Osteocyte (in vitro differentiated cells): ENCODE measurements around the gene ZMIZ2. TPM values are rescaled to one million over a fixed set of nuclear protein-coding genes. Genes with fewer than 3 reads are reported as not detected.

Source experiments
- DNase-seq: peaks from one replicate; pipeline ENCODE4 v3.0.0; 2021; ENCODE audit warnings: mixed read lengths; ENCODE audit not compliant: unreplicated experiment; ENCODE audit errors: extremely low spot score
- H3K27ac Mint-ChIP-seq: one replicate; pipeline ENCODE4 v1.8.0; 2021; ENCODE audit warnings: mild to moderate bottlenecking, mixed read lengths; ENCODE audit not compliant: unreplicated experiment
- H3K27me3 Mint-ChIP-seq: one replicate; pipeline ENCODE4 v1.8.0; 2021; ENCODE audit warnings: mixed read lengths; ENCODE audit not compliant: unreplicated experiment
- H3K36me3 Mint-ChIP-seq: one replicate; pipeline ENCODE4 v1.8.0; 2021; ENCODE audit warnings: mixed read lengths; ENCODE audit not compliant: unreplicated experiment
- H3K4me1 Mint-ChIP-seq: one replicate; pipeline ENCODE4 v1.8.0; 2021; ENCODE audit warnings: mixed read lengths; ENCODE audit not compliant: unreplicated experiment
- H3K4me3 Mint-ChIP-seq: one replicate; pipeline ENCODE4 v1.8.0; 2021; ENCODE audit warnings: mild to moderate bottlenecking, moderate library complexity, mixed read lengths; ENCODE audit not compliant: unreplicated experiment
- H3K9me3 Mint-ChIP-seq: one replicate; pipeline ENCODE4 v1.8.0; 2021; ENCODE audit warnings: mixed read lengths; ENCODE audit not compliant: unreplicated experiment
- CTCF ChIP-seq: fragments of 200-600 bp; sonication (generic); IDR thresholded peaks from 2 replicates; pipeline ENCODE4 v1.5.0; 2021; ENCODE audit warnings: antibody characterized with exemption, mild to moderate bottlenecking, moderate library complexity
- total RNA-seq: library from RNA; stranded (reverse); gene quantifications from 2 replicates; pipeline ENCODE4 v1.2.1, GENCODE V29; 2021

Gene ZMIZ2
- total RNA-seq, 1 donor from 2014 or later, result 96.4 TPM

DNA sequence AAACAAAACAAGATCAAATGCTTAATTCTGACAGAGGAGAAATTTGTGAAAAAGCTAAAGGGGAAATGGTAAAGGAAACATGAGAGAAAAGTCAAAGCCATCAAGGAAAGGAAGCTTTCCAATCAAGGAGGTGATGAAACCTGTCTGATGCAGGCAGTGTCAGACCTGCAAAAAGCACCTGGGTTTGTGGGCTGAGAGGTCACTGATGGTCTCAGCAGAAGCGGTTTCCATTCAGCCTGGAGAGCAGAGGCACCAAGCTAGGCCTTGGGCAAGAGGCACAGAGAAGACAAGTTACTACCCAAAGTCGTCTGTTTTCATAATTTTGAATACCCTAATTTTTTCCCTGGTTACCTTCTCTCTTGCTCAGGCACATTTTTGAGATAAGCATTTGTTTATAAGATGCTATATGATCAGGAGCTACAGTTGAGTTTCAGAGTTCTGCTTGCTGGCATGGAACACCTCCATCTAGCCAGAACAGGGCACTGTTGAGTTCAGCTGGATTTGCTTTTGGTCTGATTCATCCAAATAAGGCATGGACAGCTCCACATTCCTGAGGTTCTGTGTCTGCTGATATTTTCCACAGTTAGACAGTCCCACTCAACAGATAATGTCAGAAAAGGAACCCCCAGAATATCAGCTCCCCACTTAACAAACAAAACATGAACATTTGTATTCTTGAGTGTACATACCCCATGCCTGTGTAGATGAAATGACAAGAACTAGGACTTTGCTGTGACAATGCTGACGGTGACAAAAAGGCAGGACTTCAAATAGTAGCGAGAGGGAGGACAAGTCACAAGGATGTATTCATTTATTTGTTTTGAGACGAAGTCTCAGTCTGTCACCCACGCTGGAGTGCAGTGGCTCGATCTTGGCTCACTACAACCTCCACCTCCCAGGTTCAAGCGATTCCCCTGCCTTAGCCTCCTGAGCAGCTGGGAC, 42.9 kb downstream of the ZMIZ2 start:
- Mint-ChIP-seq H3K4me1 (peaks cover 27% of the 10 kb centered on the region), H3K4me3 (no peak overlapping the region), H3K9me3 (no peaks in the 10 kb centered on the region), H3K27me3 (no peaks in the 10 kb centered on the region), H3K27ac (peak overlapping the region; percentile 59), H3K36me3 (no peaks in the 10 kb centered on the region)
- no peak for DNase-seq
- peak; percentile 33 for TF ChIP-seq CTCF

- Mint-ChIP-seq H3K27me3 (no peaks in the 10 kb centered on the region), H3K36me3 (peaks cover 1% of the 10 kb centered on the region), H3K4me1 (peaks cover 40% of the 10 kb centered on the region), H3K4me3 (peak overlapping the region; percentile 6), H3K9me3 (no peaks in the 10 kb centered on the region), H3K27ac (peak overlapping the region; percentile 84)
- TF ChIP-seq CTCF, result no peak
- no peak for DNase-seq
Measured at GRCh38 chr7:44793919-44794318, 45.3 kb downstream of the ZMIZ2 start.

DNA sequence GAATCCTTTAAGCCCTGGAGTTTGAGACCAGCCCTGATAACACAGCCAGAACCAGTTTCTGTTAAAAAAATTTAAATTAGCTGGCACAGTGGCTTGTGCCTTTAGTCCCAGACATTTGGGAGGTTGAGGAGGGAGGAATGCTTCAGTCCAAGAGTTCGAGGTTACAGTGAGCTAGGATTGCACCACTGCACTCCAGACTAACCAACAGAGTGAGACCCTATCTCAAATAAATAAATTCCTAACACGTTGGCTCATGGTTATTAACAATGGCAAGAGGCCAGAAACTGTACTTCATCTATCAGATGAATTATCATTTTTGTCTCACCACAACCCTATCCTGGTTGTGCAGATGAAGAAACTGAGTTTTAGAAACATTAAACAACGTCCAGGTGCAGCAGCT, 45.7 kb downstream of the ZMIZ2 start:
- Mint-ChIP-seq H3K4me1 (peaks cover 42% of the 10 kb centered on the region), H3K27me3 (no peaks in the 10 kb centered on the region), H3K36me3 (peaks cover 4% of the 10 kb centered on the region), H3K9me3 (no peaks in the 10 kb centered on the region), H3K27ac (peak overlapping the region; percentile 84), H3K4me3 (peak overlapping the region; percentile 6)
- DNase-seq, result no peak
- TF ChIP-seq CTCF, result no peak

DNA sequence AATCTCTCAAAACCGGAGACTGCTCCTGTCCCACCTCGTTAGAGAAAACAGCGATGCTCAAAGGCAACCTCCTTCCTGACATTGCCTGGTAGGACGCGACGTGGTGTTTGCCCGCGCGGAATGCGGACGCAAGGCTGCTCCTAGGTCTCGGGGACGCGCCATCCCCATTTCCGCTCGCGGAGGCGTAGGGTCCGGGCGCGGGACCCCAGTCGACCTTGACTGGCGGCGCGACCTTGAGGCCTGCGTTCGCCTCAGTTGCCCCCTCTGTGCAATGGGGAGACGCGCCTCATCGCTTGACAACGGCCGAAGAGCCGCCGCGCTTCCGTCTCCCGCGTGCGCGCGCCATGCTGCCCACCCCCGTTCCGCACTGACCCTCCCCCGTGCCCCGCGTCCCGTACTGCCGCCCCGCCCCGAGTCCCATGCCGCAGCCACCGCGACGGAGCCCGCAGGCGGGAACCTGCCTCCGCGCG, 47.4 kb downstream of the ZMIZ2 start:
- peak overlapping the region; percentile 91 for H3K4me3 Mint-ChIP-seq
- no peaks in the 10 kb centered on the region for H3K27me3 Mint-ChIP-seq
- no peak for TF ChIP-seq CTCF
- H3K9me3 Mint-ChIP-seq, result no peaks in the 10 kb centered on the region
- peak; percentile 85 for DNase-seq
- H3K36me3 Mint-ChIP-seq, result peaks cover 18% of the 10 kb centered on the region
- H3K27ac Mint-ChIP-seq, result peak overlapping the region; percentile 92
- peaks cover 48% of the 10 kb centered on the region for H3K4me1 Mint-ChIP-seq
